IPS DF 4.7 (cell line): ENCODE measurements around the gene PHAF1.

Source experiments
- DNase-seq: peaks from one replicate; pipeline ENCODE4 v3.0.0-alpha.2; 2013; ENCODE audit warnings: low spot score; ENCODE audit errors: extremely low read depth

PHAF1 gene

DNA sequence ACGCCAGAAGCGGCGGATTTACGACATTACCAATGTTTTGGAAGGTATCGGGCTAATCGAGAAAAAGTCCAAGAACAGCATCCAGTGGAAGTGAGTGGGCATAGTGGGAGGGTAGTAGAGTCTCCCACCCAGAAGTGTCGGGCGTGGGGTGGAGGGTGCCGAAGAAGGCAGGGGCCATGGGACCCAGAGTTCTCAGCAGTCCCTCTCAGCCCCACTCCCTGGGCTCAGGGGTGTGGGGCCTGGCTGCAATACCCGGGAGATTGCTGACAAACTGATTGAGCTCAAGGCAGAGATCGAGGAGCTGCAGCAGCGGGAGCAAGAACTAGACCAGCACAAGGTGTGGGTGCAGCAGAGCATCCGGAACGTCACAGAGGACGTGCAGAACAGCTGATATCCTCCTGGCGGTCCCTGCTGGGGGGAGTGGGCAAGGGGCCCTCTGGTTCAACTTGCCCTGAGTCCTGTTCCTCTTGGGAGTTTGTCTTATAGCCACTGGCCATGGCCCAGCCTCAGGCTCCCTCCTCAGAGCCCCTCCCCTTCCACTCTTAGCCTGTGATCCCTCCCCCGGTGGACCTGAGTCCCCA is 83.1 kb downstream of the PHAF1 start:
- no peak for DNase-seq

DNA sequence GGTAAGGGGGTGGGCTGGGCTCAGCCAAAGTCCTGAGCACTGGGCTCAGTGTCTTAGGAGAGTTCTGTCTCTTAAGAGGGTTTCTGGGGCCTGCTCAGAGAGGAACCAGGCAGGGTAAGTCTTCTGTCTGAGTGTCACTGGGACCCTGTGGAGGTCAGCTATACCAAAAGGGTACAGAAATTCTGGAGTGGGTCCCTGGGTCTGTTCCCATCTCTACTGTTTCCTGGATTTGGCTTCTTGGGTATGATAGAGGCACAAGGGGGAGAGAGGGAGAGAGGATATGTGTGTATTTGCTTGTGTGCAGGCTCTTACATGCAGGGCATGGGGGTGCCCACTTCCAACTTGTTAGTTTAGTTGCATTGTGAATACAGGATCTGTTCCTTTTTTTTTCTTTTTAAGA is 83.8 kb downstream of the PHAF1 start:
- DNase-seq, result no peak

DNA sequence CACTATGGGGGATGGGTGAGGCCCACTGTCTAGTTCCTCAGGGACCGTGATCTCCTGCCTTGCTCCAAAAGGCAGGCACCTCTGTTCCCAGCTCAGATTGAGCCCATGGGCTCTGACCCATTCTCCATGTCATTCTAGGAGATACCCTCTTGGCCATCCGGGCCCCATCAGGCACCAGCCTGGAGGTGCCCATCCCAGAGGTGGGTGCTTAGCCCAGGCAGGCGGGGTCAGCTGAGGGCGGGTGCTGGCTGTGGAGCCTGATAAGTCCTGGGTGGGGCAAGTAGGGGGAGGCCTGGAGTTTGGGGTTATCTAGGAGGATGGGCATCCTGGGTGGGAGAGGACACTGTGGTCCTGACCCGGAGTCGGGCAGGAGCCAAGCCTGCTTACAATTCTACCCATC is 84.5 kb downstream of the PHAF1 start:
- no peak for DNase-seq

DNA sequence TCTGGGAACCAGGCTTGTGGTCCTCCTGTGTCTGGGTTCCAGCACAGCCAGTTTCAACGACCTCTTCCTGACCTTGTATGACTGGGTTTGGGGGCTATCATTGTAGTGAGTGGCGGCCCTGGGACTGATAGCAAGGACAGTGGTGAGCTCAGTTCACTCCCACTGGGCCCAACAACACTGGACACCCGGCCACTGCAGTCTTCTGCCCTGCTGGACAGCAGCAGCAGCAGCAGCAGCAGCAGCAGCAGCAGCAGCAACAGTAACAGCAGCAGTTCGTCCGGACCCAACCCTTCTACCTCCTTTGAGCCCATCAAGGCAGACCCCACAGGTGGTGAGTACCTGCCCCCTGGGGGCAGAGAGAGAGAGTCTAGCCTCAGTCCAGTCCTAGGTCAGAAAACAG is 85.9 kb downstream of the PHAF1 start:
- DNase-seq, result no peak

DNA sequence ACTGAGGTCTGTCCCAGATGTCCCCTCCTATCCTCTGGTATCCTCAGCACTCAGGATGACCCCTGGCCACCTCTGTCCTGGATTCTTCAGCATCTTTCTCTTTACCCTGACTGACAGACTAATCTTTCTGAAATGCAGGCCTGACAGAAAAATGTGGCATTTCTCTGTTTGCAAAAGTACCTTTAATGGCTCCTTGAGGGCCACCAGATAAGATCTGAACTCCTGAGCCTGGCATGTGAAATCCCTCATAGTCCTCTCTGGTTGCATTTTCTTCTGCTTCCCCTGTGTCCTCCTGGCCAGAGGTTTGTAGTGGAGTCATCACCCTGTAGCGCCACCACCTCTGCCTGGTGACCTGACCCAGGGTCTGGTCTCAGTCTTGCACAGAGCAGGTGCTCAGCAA is 87.1 kb downstream of the PHAF1 start:
- DNase-seq, result no peak

DNA sequence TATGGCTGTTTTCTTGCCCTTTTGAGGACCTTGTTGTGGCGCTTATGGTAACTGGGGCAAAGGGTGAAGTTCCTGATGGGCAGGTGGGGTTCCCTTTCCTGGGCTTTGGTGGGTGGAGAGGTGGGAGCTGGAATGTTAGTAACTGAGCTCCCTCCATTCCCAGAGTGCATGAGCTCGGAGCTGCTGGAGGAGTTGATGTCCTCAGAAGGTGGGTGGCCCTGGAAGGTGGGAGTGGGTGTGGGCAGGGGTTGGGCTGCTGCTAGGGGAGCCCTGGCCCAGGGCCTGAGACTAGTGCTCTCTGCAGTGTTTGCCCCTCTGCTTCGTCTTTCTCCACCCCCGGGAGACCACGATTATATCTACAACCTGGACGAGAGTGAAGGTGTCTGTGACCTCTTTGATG is 88.0 kb downstream of the PHAF1 start:
- DNase-seq, result no peak
